HG03064 (cell line): Measurements from ENCODE around the gene LTBP1.
"Not testable (repeated sequence)": the region's sequence is repeated elsewhere in the genome, so short reads cannot be mapped to it uniquely, and the experiment has no call there.

ENCODE experiments used
- ATAC-seq: cut with Tn5 transposase; IDR thresholded peaks from one replicate; pipeline ENCODE4 v1.9.1; 2021; ENCODE audit warnings: low read depth; ENCODE audit not compliant: unreplicated experiment

The LTBP1 gene

DNA sequence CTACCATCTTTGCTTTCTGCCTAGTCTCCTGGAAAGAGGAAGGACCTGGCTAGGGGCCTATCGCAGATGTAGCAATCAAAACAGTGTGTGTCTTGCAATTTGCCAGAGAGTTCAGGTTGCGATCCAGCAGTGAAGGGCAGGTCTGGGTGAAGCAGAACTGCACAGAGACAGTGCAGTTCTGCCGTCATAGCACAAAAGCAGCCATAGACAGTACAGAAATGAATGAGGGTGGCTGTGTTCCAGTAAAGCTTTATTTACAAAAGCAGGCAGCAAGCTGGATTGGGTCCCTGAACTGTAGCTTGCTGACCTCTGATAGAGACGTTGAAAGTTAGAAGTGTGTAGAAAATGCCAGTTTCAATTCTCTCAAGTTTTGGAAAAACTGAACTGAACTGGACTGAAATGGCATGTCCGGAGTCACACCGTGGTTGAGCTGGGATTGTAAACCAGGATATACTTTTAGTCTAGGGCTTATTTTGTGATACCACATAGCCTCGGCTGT is 186.8 kb downstream of the LTBP1 start:
- no peak for ATAC-seq

DNA sequence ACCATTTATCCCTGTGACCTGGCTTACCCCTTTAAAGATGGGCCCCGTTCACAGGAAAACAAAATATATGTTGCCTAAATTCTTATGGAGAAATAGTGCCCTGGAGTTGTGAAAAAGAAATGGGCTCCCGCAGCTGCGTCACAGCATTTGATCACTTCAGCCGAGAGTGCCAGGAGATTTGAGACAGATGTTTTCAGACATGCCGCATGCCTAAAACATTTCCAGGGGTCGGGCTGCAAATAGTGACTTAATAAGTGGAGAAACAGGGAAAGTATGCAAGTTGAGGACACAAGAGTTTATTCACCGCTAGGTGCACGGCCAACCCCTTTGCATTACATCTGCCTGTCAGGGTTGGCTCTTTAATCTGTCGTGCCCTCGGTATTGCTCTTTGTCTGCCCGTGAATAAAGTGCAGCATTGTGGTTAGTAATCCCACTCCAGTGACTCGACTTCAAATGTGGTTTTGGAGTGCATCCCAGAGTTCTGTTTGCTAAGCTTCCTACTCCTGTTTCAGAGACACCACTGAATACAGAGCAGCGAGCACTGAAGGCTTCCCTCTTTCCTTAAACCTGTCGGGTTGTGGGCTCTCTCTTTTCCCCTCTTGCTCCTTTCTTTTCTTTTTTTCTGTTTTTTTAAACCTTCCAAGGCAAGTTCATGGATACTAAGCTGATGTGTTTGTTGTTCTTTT is 187.5 kb downstream of the LTBP1 start:
- ATAC-seq: no peak

DNA sequence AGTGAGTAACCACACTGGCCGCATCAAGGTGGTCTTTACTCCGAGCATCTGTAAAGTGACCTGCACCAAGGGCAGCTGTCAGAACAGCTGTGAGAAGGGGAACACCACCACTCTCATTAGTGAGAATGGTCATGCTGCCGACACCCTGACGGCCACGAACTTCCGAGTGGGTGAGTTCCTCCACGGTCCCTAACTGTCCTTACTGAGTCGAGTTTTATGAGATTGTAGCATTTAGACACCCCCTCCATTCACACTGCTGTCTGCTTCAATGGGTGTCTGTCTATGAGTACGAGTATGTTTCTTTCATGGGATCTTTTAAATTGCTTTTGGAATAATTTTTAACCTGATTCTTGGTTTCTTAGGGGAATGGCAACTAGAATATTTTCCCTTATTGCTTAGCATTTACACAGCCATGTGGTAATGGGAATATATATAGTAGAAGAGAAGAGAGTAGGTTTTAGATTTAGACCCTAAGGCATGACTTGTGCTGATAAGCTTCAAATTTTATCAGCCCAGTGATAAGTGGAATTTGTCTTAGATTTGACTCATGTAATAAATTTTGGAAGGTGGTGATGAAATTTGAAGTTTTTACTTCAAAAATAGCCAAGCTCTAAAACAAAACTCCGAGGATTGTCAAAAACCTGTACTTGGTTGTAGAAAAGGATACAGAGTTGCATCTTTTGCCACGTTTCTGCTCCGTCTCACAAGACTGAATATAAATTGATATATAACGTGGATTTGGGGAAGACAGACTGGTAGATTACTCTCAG is 188.2 kb downstream of the LTBP1 start:
- ATAC-seq: no peak

DNA sequence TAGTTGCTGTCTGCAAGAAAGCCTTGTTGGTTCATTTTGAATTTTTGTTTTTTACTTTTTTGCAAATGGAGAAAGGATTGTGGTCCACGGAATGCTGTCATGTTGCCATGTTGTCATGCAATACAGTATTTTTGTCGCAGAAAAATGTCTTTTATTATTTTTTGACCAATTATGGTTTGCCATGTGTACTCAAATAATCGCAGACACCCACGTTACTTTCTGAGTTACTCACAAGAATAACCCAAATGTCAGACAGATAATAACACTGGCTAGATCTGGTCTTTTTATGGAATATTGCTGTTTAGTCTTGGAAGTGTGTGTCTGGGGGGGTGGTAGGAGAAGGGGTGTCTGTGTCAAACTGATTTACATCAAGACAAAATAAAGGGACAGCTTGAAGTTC is 188.9 kb downstream of the LTBP1 start:
- no peak for ATAC-seq

DNA sequence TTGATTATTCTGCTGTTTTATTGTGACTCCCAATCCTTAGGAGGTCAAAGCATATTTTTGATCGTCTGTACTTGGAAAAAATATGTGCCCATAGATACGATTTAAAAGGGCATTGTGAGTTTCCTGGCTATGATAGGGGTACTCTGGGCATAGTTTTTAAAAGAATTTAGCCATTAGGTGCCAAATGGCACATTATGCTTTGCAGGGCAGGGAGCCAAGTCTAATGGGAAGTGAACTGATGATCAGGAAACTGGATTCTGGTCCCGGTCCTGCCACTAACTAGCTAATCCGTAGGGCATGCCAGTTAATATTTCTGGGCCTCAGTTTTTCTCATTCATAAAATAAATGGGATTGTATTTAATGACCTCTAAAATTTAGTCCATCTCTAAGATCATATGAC is 189.3 kb downstream of the LTBP1 start:
- ATAC-seq: no peak

DNA sequence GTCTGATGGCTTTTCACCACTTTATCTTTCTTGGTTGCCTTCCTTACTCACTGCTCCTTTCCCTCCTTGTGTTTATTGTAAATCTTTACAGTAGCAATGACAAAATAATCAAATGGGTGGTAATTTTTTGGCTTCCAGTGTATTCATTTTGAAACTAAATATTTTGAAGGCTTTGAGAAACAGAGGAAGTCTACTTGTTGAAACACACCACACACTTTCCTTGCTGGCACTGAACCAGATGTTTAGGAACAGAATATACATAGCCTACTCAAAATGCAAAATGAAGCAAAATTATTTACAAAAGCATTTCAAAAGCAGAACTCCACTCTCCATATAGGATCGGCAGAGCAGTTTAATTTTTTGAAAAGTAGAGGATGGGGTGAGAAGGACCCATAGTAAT is 189.8 kb downstream of the LTBP1 start:
- ATAC-seq: no peak

DNA sequence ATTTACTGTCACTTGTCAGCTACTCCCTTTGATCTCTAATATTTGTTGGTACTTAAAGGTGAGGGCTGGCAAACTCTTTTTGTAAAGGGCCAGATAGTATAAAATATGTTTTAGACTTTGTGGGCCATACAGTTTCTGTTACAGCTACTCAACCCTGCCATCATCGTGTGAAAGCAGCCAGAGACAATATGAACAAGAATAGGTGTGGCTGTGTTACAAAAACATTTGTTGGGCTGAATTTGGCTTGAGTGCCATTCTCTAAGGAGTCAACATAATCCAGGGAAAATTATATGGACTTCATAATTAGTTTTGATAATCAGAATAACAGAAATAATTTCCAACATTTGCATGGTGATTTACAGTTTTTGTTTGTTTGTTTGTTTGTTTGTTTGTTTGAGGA is 190.6 kb downstream of the LTBP1 start:
- ATAC-seq: no peak

DNA sequence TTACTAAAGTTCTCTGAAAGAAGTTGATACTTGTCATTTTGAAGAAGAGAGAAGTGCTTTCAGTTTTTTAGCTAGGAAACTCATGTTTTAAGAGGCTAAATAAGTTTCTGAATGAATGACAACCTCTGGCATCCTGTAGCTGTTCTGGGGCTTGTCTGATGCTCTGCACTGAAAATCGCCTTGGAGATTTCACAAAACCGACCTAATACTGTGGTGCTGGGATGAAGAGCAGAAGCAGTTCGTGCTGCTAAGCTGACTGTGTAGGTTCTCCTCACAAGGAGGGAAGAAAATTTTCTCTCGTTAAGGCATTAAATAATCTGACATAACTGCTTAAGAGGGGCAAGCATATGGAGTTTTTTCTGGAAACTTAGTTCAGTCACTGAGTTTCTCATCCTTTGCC is 193.2 kb downstream of the LTBP1 start:
- ATAC-seq: no peak

DNA sequence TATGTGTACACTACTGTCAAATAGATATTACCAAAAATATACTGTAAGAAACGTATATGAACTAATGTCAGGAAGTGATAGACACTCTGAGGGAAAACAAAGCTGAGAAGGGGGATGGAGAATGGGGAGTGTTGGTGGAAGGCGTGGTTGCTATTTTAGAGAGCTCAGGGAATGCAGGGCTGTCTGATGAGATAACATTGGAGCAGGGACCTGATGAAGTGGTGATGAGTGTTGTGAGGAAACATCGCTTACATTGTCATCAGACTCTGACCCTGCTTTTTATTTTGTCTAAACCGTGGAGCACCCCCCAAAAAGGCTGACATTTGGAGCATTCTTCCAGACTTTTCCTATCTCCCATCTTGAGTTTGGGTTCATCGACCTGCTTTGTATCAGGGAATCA is 194.7 kb downstream of the LTBP1 start:
- no peak for ATAC-seq

DNA sequence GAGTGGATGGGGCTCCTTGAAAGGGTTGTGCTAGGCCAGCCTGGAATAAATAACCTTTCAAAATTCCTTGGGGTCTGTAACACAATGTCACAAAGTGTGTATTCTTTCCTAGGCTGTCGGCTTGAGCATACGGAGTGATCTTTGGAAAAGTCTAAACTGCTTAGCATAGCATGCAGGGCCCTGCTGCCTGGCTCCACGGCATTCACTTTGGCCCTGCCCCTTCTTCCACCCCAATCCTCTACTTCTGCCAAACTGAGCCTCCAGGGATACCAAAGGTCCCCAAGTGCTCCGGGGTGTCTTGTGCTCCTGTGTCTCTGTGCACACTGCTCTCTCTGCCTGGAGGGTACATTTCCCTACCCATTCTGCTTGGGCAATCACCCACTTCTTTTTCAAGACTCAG is 196.1 kb downstream of the LTBP1 start:
- no peak for ATAC-seq

DNA sequence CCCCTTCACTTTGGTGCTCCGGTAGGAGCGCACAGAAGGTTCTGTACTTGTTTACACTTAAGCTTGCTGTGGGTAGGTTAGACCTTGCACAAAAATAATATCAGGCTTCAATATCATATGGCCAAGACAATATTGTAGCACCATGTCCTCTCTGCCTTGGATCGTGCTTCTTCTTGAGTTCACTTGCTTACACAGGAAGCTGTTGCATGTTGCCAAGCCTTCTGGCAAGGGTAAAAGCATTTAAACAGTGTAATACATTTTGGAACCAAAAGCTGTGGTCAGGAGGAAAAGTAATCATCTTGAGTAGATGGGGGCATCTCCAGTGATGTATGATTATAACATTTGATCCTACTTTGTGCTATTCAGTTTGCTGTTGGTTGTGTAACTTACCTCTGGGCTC is 197.5 kb downstream of the LTBP1 start:
- ATAC-seq: no peak

DNA sequence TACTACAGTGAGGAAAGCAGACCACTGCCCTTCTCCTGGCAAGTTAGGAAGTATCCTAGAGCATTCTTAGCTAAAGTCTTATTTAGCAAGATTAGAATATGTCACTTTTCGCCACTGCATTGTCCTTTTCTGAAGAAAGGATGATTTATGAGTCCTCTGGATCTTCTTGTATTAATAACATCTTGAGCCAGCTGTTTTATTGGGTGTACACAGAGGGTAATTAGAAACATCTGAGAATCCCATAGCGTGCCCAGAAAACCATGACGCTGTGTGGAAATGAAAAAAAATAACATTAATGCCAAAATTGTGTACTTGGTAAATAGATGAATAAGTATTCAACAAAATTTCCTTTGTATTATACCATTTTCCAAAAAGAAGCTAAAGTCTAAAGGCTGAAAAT is 198.7 kb downstream of the LTBP1 start:
- ATAC-seq: no peak

DNA sequence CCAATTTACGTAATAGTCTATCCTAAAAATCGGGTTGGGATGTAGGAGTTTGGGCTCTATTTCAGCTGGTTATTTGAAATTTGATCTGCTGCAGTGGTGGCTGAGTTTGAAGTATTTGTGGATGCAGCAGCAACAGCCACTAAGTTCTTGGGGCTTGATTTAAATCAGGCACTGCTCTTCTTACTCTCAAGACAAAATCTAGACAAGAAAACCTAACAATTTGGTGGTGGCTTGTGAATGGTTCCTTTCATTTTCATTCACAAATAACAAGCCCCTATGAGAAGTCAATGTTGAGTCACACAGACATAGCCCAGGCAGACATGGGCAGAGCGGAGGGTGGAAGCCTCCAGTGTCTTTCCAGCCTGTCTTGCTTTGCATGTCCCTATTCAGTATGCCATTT is 199.3 kb downstream of the LTBP1 start:
- ATAC-seq: no peak

DNA sequence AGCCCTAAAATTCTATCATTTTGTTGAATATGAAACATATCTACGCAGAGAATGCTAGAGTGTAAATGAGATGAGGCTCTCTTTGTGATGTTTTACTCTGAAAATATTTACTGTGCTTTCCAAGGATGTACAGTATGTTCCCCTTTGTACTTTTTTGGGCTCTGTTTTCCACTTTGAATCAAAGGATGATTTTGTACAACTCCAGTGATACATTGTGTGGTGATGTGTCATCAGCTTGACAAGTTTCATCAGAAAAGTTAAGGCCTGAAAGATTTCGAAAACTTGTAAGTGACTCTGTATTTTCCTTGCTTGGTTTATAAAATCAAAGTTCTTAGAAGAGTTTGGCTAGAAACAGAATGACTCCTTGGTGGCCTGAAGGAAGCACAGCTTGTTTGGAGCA is 206.3 kb downstream of the LTBP1 start:
- no peak for ATAC-seq

DNA sequence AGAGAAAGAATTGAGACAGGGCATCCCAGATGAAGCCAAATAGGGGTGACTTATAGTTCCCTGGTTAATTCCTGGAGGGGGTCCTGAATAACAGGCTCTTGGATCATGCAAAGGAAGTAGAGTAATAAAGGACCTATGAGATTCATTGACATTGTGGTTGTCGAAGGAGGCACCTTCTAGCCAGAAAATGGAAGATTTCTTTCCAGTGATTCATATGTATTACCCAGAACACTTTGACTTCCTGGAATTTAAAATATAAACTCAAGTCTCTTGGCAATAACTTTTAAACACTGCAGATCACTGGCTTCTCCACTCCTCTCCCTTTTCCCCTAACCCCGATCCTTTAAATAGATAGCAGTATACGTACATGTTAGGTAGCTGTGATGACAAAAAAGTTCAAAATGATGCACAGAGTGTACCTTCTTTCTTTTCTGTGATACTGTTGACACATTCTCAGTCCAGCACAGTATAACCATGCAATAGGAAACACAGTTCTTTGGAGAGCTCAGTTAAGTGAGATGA is 211.8 kb downstream of the LTBP1 start:
- ATAC-seq: no peak

DNA sequence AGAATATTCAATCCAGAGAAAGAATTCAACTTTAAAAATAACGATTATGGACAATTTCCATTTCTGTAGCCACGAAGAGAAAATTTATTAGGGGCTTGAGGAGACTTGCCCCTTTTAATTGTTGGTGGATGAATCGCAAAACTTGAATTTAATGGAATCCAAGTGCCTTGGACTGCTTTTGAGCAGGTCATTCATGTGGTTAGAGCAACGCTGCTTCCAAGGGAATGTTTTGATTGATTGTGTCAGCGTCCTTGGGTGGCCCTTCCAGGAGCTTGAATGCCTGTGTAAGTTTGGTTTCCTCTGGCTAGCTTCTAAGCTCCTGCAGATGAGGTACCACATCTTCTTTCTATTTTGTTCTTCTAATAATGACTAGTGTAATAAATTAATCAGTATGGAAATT is 213.4 kb downstream of the LTBP1 start:
- ATAC-seq: no peak

DNA sequence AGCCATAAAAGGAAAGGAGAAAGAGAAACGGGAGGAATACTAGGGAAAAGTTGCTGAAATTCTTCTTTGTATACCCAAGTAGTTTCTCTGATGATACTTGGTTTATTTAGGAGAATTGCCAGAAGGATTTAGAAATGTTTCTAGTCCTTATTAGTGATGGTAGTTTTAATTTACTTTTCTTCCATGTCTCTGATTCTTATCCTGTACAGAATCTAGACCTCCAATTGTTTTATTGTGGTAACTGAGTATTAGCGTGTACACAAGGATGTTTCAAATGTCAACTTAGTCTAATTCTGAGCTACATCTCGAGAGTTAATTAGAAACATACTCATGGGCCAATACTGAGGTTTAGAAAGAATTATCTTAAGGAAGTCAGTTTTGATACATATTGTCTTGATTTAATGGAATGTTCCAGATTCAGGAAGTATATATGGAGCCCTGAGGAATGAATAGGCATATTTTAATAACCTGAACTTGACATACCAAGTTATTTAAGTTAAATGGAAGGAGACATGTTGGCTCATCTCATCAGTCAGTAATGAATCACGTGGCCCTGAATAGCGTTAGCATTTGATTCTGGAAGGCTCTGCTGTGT is 219.6 kb downstream of the LTBP1 start:
- no peak for ATAC-seq

DNA sequence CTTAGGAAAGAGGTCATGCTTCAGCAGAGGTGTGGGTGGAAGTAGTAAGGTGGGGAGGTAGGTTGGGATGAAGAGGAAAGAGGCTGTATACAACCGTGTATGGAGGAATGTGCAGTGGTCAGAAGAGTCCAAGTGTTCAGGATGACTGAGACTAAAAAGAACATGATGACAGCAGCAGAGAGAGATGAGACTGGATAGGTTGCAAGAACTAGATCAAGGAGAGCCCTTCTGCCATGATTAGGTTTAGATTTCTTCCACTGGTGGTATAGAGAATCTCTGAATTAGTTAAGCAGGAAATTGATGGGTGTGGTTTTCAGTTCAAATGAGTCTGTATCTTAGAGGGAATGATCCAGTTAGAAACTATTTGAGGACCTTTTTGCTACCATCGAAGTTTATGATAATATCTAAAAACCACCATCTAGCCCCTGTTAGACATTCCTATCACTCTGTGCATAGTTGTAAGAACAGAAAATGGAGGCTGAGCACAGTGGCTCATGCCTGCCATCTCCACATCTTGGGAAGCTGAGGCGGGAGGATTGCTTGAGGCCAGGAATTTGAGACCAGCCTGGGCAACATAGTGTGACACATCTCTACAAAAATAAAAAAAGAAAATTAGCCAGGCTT is 221.0 kb downstream of the LTBP1 start:
- no peak for ATAC-seq

DNA sequence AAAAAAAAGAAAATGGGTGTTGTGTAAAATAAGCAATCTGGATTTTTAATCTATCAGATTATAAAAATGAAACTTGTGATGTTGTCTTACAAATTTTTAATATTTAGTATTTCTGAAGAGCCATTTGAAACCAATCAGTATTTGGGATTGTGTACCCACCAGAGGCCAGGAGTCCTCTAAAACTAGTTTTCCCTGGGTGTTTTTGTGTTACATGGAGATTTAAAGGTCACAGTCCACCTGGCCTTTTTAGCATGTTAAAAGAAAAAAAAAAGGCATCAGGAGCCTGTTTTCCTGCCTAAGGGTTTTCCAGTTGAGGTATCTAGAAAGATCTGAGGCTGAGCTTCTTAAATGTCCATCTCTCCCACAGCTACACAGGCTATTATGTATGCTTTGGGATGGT is 221.7 kb downstream of the LTBP1 start:
- no peak for ATAC-seq

DNA sequence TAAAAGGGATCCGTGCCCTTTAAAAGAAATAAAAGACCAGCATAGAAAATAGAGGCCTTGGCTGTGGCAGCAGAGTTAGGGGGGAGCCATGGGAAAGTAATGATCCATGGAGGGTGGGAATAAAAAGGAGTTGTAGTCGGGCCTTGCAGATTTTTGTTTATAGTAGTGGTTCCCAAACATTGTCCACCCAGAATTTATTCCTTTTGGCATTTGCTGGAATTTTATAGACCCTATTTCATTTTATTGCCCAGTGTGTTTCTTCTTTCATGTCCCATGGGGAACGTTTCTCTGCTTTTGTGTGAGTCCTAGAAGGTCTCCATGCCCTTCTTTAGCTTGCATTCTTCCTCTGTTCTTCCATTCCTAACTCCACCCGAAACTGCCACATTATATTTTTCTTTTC is 222.2 kb downstream of the LTBP1 start:
- ATAC-seq: no peak

DNA sequence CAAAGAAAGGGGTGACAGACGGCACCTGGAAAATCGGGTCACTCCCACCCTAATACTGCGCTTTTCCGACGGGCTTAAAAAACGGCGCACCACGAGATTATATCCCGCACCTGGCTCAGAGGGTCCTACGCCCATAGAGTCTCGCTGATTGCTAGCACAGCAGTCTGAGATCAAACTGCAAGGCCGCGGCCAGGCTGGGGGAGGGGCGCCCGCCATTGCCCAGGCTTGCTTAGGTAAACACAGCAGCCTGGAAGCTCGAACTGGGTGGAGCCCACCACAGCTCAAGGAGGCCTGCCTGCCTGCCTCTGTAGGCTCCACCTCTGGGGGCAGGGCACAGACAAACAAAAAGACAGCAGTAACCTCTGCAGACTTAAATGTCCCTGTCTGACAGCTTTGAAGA is 223.5 kb downstream of the LTBP1 start:
- not testable (repeated sequence) for ATAC-seq
